Loucy (cell line): ENCODE results near the gene GPHB5.

Source experiments
- H2AFZ ChIP-seq: fragments of 200-600 bp; sonication (generic); 2 replicates; pipeline ENCODE4 v1.6.0; 2016; ENCODE audit warnings: antibody characterized with exemption, mild to moderate bottlenecking, low read length, moderate library complexity
- H3F3A ChIP-seq: fragments of 200-600 bp; 2 replicates; pipeline ENCODE4 v1.6.0; 2016; ENCODE audit warnings: antibody characterized with exemption, low read depth, mild to moderate bottlenecking
- H3K27me3 ChIP-seq: fragments of 200-600 bp; sonication (generic); 2 replicates; pipeline ENCODE4 v1.6.1; 2014; ENCODE audit warnings: low read length, mild to moderate bottlenecking; ENCODE audit not compliant: insufficient read depth, poor library complexity, severe bottlenecking
- H3K36me3 ChIP-seq: fragments of 200-600 bp; sonication (generic); 2 replicates; pipeline ENCODE4 v1.6.1; 2016; ENCODE audit warnings: low read length; ENCODE audit not compliant: insufficient read depth
- H3K4me1 ChIP-seq: fragments of 200-600 bp; sonication (generic); 2 replicates; pipeline ENCODE4 v1.5.1; 2014; ENCODE audit warnings: low read length, mild to moderate bottlenecking; ENCODE audit not compliant: insufficient read depth, poor library complexity, severe bottlenecking
- H3K4me2 ChIP-seq: fragments of 200-600 bp; sonication (generic); 2 replicates; pipeline ENCODE4 v1.6.0; 2014; ENCODE audit warnings: antibody characterized with exemption, low read length, low read depth, mild to moderate bottlenecking; ENCODE audit not compliant: poor library complexity, severe bottlenecking
- H3K4me3 ChIP-seq: fragments of 200-600 bp; sonication (generic); 2 replicates; pipeline ENCODE4 v1.5.1; 2014; ENCODE audit warnings: low read length, mild to moderate bottlenecking, mixed read lengths; ENCODE audit not compliant: poor library complexity, severe bottlenecking
- H3K79me2 ChIP-seq: fragments of 200-600 bp; sonication (generic); 2 replicates; pipeline ENCODE4 v1.6.1; 2014; ENCODE audit warnings: low read length; ENCODE audit not compliant: insufficient read depth
- H3K9ac ChIP-seq: fragments of 200-600 bp; sonication (generic); 2 replicates; pipeline ENCODE4 v1.6.0; 2014; ENCODE audit warnings: mild to moderate bottlenecking, low read depth, low read length, moderate library complexity; ENCODE audit not compliant: poor library complexity, severe bottlenecking
- H3K9me2 ChIP-seq: fragments of 200-600 bp; sonication (generic); replicated peaks from 2 replicates; pipeline ENCODE4 v1.6.1; 2016; ENCODE audit warnings: low read depth, low read length, mixed read lengths
- H3K9me3 ChIP-seq: fragments of 200-600 bp; sonication (generic); 2 replicates; pipeline ENCODE4 v1.6.1; 2014; ENCODE audit warnings: mild to moderate bottlenecking, antibody characterized with exemption, low read length, low read depth; ENCODE audit not compliant: insufficient read depth
- H4K20me1 ChIP-seq: fragments of 200-600 bp; sonication (generic); 2 replicates; pipeline ENCODE4 v1.6.0; 2014; ENCODE audit warnings: antibody characterized with exemption, low read length, mild to moderate bottlenecking; ENCODE audit not compliant: insufficient read depth, poor library complexity, severe bottlenecking
- CTCF ChIP-seq: fragments of 200-600 bp; sonication (generic); conservative IDR thresholded peaks from 2 replicates; pipeline ENCODE4 v1.5.1; 2014; ENCODE audit warnings: mild to moderate bottlenecking, antibody characterized with exemption, low read length
- EZH2phosphoT487 ChIP-seq: fragments of 200-600 bp; IDR thresholded peaks from 2 replicates; pipeline ENCODE4 v1.6.1; 2018; ENCODE audit warnings: antibody characterized with exemption, mild to moderate bottlenecking, moderate library complexity, borderline replicate concordance

GPHB5 gene

GRCh38 chr14:63328787-63329737, 10.3 kb upstream of the GPHB5 start:
- Histone ChIP-seq H3K4me3 (no peak overlapping the region), H3K9ac (no peak overlapping the region), H4K20me1 (no peaks in the 10 kb centered on the region), H3K27me3 (no peaks in the 10 kb centered on the region), H3K9me2 (no peaks in the 10 kb centered on the region), H3K9me3 (no peaks in the 10 kb centered on the region), H3K79me2 (no peaks in the 10 kb centered on the region), H3F3A (no peaks in the 10 kb centered on the region), H2AFZ (no peak overlapping the region), H3K36me3 (no peaks in the 10 kb centered on the region), H3K4me2 (no peak overlapping the region), H3K4me1 (no peaks in the 10 kb centered on the region)
- no peak for TF ChIP-seq CTCF
- TF ChIP-seq EZH2phosphoT487 = no peak

DNA sequence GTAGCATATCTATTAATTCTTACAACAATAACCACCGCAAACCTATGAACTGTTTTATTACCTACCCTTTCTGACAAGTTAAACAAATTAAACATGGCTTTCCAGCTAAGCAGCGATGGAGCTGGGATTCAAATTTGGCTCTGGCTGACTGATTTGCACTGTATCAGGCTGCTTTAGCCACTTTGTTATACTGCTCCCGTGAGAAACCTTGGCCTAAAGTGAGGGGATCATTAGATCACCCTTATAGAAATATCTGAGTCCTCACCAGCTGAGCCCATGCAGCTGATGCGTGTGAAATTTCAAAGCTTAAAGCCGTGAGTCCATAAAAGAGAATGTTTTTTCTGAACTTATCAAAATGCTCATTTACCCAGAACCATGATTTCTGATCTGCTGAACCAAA, 8.1 kb upstream of the GPHB5 start:
- H3K36me3 ChIP-seq = no peaks in the 10 kb centered on the region
- H2AFZ ChIP-seq = no peak overlapping the region
- no peaks in the 10 kb centered on the region for H3K79me2 ChIP-seq
- H3K4me3 ChIP-seq = no peak overlapping the region
- H3K9me2 ChIP-seq = no peaks in the 10 kb centered on the region
- no peaks in the 10 kb centered on the region for H3K9me3 ChIP-seq
- H3K27me3 ChIP-seq = no peaks in the 10 kb centered on the region
- no peaks in the 10 kb centered on the region for H3K4me1 ChIP-seq
- no peak overlapping the region for H3K9ac ChIP-seq
- no peaks in the 10 kb centered on the region for H4K20me1 ChIP-seq
- TF ChIP-seq CTCF (no peak), EZH2phosphoT487 (no peak)
- no peaks in the 10 kb centered on the region for H3F3A ChIP-seq
- H3K4me2 ChIP-seq = no peak overlapping the region

- TF ChIP-seq CTCF (no peak), EZH2phosphoT487 (no peak)
- Histone ChIP-seq H3K79me2 (no peaks in the 10 kb centered on the region), H3K4me1 (no peaks in the 10 kb centered on the region), H3K36me3 (no peaks in the 10 kb centered on the region), H3F3A (no peaks in the 10 kb centered on the region), H3K9me3 (no peaks in the 10 kb centered on the region), H3K4me2 (no peak overlapping the region), H3K9ac (no peak overlapping the region), H3K4me3 (no peak overlapping the region), H2AFZ (no peak overlapping the region), H3K27me3 (no peaks in the 10 kb centered on the region), H3K9me2 (no peaks in the 10 kb centered on the region), H4K20me1 (no peaks in the 10 kb centered on the region)
Observed at GRCh38 chr14:63322897-63323573, 4.3 kb upstream of the GPHB5 start.
